Stimulated activated CD8-positive, alpha-beta memory T cell treated with anti-CD3 and anti-CD28 coated beads, Interleukin-15, amount 100 ng/mL, for 24 hours (primary cell): ENCODE data around the gene BRF1.
A peak's percentile ranks its signal among the peaks of the same experiment; 100 is the strongest.
"Not testable (repeated sequence)": the region's sequence is repeated elsewhere in the genome, so short reads cannot be mapped to it uniquely, and the experiment has no call there.

Experiments used
- DNase-seq: peaks from one replicate; pipeline ENCODE4 v3.0.0-alpha.2; 2020; ENCODE audit warnings: low read depth

The BRF1 gene

DNA sequence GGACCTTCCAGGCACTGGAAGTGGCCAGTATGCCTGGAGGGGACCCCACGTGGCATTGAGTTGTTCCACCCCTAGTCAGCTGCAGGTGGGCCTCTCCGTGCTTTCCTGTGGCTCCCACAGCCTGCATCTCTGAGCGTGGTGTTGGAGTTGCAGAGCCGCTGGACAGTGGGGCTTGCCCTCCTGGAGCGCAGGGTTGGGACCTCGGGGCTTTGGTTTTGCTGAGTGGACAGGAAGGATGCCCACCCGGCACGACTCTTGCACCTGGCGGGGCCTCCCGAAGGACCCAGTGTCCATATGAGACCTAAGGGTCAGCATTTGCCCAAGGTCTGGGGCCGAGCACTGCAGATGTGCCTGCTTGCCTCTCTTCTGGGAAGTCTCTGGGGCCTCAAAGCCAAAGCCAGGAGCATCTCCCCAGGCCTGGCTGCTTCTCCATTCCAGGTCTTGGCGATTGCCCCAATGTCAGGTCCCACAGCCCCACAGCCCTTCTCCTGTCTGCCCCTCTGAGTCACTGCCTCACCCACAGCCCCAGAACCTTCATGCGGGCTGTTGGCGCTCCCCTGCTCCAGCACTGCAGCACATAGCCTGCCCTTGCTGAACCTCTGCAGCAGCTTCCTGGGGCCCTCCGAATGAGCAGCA lies 15.3 kb upstream of the BRF1 start:
- no peak for DNase-seq

DNA sequence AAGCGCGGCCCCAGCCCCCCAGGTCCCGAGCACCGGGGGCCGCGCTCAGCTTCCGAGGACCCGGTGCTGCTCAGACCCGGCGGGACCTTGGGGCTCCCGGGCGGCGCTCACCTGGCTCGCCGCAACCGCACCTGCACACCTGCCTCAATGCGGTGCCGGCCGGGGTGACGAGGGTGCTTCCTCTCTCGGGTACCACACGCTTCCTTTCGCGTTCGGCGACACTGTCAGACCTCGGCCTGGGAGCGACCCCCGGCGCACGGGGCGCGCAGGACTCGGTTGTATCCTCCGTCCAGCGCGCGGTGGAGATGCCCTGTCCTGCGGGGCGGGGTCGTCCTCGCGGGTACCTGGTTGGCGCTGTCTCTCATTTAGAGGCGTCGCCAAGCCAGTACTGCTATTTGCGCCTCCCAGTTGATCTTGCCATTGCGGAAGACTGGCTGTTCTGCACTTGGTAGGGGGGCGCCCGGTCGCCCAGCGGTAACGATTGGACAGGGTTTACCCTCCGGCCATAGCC lies 14.5 kb upstream of the BRF1 start:
- DNase-seq, result no peak

- peak; percentile 59 for DNase-seq
Observed at GRCh38 chr14:105314287-105315200, 13.7 kb upstream of the BRF1 start, which contains the start of gene PACS2. PACS2 (plus strand) TSS chr14:105314748; CDS start chr14:105314919, 171 bp downstream.

GRCh38 chr14:105313381-105314286 lies 12.8 kb upstream of the BRF1 start:
- no peak for DNase-seq

GRCh38 chr14:105312973-105313372 lies 12.2 kb upstream of the BRF1 start:
- DNase-seq, result no peak

GRCh38 chr14:105311838-105312237 lies 11.0 kb upstream of the BRF1 start:
- DNase-seq, result no peak

GRCh38 chr14:105309371-105309770 lies 8.6 kb upstream of the BRF1 start:
- DNase-seq, result no peak

DNA sequence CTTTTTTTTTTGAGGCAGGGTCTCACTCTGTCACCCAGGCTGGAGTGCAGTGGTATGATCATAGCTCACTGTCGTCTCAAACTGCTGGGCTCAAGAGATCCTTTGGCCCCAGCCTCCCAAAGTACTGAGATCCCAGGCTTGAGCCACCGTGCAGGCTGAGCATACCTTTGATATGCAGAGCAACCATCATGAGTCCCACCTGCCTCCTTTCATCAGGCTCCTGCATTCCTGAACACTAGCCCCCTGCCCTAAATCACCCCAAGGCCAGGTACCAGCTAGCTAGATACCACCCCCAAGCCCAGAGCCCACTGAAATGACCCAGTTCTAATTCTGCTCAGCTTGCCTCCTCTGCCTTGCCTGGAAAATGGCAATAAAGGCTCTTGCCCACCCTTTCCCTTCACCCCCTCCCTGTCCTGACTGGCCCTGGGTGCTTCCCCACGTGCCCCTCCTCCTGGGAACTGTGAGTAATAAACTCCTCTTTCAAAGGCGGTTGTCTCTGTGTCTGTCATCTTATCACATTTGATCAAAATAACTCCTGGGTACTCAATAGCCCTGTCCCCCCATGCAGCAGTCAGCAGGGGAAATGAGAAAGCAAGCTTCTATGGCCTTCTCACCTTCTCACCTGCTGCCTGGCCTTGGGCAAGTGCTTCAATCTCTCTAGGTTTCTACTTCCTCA lies 6.4 kb upstream of the BRF1 start:
- no peak for DNase-seq

GRCh38 chr14:105305791-105306190 lies 5.0 kb upstream of the BRF1 start:
- DNase-seq, result no peak

DNA sequence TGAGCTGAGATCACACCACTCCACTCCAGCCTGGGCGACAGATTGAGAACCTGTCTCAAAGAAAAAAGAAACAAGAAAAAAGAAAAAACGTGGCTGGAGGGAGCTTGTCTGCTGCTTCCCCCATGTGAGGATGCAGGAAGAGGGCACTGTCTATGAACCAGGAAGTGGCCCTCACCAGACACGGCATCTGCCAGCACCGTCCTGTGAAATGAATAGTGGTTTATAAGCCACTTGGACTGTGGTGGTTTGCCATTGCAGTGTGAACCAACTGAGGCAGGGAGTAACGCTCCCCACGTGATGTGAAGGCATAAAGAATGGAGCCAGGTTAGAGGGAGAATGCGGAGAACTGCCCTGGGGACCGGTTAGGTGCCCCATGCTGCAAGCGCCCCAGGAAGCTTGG lies 4.5 kb upstream of the BRF1 start:
- DNase-seq, result no peak

GRCh38 chr14:105304565-105304964 lies 3.8 kb upstream of the BRF1 start:
- DNase-seq, result no peak

GRCh38 chr14:105303949-105304348 lies 3.1 kb upstream of the BRF1 start:
- no peak for DNase-seq

- not testable (repeated sequence) for DNase-seq
Observed at GRCh38 chr14:105301915-105302249, 1.1 kb upstream of the BRF1 start.

DNA sequence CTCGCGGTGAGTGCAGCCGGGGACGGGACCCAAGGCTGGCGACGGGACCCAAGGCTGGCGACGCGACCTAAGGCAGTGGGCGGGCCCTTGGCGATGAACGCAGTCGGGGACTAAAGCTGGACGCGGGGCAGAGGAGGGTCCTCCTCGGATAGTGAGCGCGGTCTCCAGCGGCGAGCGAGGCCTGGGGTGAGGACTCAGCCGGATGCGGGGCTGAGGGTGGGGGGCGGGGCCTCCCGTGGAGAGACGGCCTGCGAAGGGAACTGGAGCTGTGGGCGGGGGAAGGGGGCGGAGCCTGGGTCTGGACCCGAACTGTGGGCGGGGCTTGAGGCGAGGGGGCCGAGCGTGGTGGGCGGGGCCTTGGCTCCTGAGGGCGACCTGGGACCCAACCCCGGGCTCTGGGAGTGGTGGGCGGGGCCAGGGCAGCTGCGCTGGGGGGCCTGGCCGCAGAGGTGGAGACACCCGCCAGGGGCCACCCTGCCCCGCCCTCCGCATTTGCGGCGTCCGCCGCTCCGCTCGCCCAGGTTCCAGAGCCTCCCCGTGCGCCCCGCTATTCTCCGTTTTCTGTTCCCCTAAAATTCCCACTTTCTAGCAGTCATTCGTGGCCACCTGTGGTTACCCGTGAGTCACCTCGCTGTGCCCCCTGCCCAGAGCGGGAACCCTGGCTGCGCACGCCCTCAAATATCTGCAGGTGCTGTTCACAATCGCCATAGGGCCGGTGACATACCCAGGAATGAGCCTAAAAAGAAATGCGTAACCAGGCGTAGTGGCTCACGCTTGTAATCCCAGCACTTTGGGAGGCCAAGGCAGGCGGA lies 508 bp upstream of the BRF1 start:
- peak; percentile 99 for DNase-seq

- no peak for DNase-seq
Observed at GRCh38 chr14:105299654-105300541, 903 bp downstream of the BRF1 start.

DNA sequence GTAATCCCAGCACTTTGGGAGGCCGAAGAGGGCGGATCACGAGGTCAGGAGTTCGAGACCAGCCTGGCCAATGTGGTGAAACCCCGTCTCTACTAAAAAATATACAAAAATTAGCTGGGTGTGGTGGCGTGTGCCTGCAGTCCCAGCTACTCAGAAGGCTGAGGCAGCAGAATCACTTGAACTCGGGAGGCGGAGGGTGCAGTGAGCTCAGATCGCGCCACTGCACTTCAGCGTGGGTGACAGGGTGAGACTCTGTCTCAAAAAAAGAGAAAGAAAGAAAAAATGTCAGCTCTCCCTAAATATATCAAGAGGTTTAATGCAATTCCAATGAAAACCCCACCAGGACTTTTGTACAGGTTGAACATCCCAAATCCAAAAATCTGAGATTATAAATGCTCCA lies 3.5 kb downstream of the BRF1 start:
- not testable (repeated sequence) for DNase-seq

- DNase-seq, result no peak
Observed at GRCh38 chr14:105294142-105294597, 6.6 kb downstream of the BRF1 start.

DNA sequence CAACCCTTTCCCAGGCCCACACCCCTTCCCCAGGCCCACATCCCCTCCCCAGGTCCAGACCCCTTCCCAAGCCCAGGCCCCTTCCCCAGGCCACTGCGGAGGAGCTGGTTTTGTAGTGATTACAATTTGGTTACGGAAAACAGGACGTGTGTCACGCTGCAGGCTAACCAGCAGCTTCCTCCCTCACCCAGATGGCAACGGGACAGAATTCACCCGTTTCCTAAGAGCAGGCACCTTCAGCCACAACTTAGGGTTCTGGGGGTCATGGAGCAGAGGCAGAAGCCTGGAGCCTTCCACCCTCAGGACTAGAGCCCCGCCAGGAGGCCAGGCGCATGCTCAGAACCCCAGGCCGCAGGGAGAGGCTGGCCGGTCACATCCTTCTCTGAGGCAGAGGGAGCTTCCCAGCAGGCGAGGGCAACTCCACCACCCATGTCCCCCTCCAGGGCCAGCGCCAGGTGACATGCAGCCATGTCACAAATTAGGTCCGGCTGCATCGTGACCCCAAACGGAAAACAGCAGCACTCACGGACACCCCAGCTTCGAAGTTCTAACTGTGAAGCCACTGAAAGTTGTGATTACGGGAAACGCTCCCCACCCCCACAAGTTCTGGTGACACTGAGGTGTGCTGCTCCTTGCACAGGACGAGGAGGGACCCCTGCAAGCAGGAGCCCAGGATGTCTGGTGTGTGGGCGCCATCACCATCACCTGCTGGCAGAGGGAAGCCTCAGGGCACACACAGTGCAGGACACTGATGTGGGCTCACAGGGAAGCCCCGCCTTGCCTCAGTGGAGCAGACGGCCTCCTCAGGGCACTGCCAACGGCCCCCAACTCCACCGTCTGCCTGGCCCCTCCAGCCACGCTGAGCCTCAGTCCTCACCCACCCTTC lies 7.7 kb downstream of the BRF1 start:
- no peak for DNase-seq
